Choroid plexus epithelial cell (primary cell): ENCODE data around the gene NUFIP2.
"Not testable (repeated sequence)": the region's sequence is repeated elsewhere in the genome, so short reads cannot be mapped to it uniquely, and the experiment has no call there.

ENCODE experiments used
- DNase-seq: peaks from one replicate; pipeline ENCODE4 v3.0.0-alpha.2; 2010; ENCODE audit warnings: low read depth
- H3K4me3 ChIP-seq: 2 replicates; pipeline ENCODE4 v1.5.1; 2011; ENCODE audit warnings: low read depth, mild to moderate bottlenecking, control low read depth, low read length, moderate library complexity
- TF ChIP-seq, protein P1 (sequence below): conservative IDR thresholded peaks from 2 replicates; pipeline ENCODE4 v1.5.1; 2011; ENCODE audit warnings: low read depth, mild to moderate bottlenecking, control low read depth, inconsistent platforms, low read length, moderate library complexity

The NUFIP2 gene

DNA sequence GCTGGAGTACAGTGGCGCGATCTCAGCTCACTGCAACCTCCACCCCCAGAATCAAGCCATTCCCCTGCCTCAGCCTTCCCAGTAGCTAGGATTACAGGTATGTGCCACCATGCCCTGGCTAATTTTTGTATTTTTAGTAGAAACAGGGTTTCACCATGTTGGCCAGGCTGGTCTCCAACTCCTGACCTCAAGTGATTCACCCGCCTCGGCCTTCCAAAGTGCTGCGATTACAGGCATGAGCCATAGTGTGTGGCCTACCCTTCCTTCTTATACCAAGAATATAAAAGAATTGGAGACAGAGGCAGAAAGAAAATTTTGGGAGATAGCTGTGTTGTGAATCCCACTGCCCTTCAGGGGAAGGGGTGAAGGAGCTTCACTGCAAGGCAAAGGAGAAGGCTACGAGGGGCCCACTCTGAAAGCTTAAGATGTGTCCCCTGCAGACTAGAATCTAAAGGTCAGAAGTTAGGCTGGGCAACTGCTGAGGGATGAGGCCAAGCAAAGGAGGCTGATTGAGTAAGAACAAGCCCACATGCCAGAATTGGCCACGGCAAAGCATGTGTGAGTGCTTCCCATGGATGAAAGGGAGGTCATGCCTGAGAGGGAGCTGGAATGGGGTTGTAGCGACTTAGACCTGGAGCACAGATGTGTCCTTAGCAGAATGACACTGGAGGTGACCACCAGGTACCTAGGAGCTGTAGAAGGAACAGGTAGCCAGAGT lies 55.7 kb downstream of the NUFIP2 start:
- no peak overlapping the region for H3K4me3 ChIP-seq
- TF ChIP-seq, protein P1, sequence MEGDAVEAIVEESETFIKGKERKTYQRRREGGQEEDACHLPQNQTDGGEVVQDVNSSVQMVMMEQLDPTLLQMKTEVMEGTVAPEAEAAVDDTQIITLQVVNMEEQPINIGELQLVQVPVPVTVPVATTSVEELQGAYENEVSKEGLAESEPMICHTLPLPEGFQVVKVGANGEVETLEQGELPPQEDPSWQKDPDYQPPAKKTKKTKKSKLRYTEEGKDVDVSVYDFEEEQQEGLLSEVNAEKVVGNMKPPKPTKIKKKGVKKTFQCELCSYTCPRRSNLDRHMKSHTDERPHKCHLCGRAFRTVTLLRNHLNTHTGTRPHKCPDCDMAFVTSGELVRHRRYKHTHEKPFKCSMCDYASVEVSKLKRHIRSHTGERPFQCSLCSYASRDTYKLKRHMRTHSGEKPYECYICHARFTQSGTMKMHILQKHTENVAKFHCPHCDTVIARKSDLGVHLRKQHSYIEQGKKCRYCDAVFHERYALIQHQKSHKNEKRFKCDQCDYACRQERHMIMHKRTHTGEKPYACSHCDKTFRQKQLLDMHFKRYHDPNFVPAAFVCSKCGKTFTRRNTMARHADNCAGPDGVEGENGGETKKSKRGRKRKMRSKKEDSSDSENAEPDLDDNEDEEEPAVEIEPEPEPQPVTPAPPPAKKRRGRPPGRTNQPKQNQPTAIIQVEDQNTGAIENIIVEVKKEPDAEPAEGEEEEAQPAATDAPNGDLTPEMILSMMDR, result no peak
- peak; percentile 55 for DNase-seq

DNA sequence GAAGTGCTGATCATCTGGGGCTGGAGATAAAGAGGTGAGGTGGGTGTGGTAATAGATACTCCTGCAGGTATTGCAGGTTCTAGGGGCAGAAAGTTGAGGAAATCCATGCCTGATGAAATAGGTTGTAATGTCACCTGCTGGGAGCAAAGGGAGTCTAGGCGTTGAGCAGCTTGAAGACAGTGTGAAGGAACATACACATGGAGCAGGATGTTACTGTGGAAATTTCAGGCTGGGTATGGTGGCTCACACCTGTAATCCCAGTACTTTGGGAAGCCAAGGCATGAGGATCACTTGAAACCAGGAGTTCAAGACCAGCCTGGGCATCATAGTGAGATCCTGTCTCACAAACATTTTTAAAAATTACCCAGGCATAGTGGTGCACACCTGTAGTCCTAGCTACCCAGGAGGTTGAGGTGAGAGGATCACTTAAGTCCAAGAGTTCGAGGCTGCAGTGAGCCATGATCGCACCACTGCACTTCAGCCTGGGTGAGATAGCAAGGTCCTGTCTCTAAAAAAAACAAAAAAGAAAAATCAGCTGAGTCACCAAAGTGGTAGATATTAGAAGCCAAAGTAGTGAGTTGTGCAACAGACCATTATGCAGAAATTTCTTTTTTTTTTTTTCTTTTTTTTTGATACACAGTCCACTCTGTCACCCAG lies 56.3 kb downstream of the NUFIP2 start:
- TF ChIP-seq, protein P1, result no peak
- DNase-seq, result peak; percentile 76
- H3K4me3 ChIP-seq, result no peak overlapping the region

GRCh38 chr17:29235904-29236303 lies 58.0 kb downstream of the NUFIP2 start:
- H3K4me3 ChIP-seq, result no peak overlapping the region
- DNase-seq, result no peak
- TF ChIP-seq, protein P1, result no peak

GRCh38 chr17:29234972-29235371 lies 59.0 kb downstream of the NUFIP2 start:
- DNase-seq, H3K4me3 ChIP-seq: not testable (repeated sequence)

GRCh38 chr17:29233301-29233700 lies 60.6 kb downstream of the NUFIP2 start:
- TF ChIP-seq, protein P1, result no peak
- no peak for DNase-seq
- no peak overlapping the region for H3K4me3 ChIP-seq

GRCh38 chr17:29225396-29225795 lies 68.6 kb downstream of the NUFIP2 start:
- TF ChIP-seq, protein P1, result no peak
- no peak overlapping the region for H3K4me3 ChIP-seq
- DNase-seq, result no peak

DNA sequence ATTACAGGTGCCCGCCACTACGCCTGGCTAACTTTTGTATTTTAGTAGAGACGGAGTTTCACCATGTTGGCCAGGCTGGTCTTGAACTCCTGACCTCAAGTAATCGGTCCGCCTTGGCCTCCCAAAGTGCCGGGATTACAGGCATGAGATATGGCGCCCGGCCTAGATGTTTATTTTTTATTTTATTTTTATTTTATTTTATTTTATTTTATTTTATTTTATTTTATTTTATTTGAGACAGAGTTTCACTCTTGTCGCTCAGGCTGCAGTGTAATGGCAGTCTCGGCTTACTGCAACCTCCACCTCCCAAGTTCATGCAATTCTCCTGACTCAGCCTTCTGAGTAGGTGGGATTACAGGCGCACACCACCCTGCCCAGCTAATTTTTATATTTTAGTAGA lies 72.6 kb downstream of the NUFIP2 start:
- H3K4me3 ChIP-seq, DNase-seq: not testable (repeated sequence)

DNA sequence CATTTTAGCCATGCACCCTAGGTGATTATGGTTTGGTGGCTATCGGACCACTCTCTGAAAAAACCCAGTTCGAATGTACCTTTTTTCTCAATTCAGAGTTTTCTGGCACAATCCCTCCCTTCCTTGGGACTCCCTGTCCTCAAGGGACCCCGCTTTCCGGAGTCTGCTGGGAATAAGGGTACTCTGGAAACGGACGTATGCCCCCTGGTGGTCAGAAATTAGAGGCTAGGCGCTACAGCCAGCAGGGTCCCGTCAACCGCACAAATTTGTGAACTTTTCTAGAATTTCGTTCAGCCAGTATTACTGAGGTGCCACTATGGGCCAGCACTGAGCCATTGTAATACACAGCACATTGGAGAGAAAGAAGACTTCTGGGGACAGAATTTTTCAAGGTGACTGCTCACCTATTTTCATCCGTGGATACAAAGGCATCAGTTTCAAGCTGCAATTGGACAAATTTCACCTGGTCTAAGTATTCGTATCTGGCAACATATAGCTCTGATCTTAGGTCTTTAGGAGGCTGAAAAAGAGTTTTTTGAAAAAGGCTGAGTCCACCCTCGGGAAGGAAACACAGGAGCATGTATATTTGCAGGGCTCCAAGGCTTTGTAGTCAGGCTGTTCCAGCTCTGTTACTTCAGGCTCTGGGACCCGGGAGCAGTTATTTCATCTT lies 74.4 kb downstream of the NUFIP2 start:
- TF ChIP-seq, protein P1, result peak; percentile 97
- peak; percentile 89 for DNase-seq
- no peak overlapping the region for H3K4me3 ChIP-seq
